ENCODE results near the gene CUL9. TPM values are rescaled to one million over a fixed set of nuclear protein-coding genes. Genes with fewer than 3 reads are reported as not detected.

CUL9 gene
- total RNA-seq, 1 donor from 2014 or later: 51.6 TPM

- DNase-seq: no peak
- peaks cover 11% of the 10 kb centered on the region for H3K36me3 Mint-ChIP-seq (ENCODE audit: unreplicated experiment)
- H3K27ac Mint-ChIP-seq (ENCODE audit: unreplicated experiment): no peak overlapping the region
- TF ChIP-seq, protein P1, sequence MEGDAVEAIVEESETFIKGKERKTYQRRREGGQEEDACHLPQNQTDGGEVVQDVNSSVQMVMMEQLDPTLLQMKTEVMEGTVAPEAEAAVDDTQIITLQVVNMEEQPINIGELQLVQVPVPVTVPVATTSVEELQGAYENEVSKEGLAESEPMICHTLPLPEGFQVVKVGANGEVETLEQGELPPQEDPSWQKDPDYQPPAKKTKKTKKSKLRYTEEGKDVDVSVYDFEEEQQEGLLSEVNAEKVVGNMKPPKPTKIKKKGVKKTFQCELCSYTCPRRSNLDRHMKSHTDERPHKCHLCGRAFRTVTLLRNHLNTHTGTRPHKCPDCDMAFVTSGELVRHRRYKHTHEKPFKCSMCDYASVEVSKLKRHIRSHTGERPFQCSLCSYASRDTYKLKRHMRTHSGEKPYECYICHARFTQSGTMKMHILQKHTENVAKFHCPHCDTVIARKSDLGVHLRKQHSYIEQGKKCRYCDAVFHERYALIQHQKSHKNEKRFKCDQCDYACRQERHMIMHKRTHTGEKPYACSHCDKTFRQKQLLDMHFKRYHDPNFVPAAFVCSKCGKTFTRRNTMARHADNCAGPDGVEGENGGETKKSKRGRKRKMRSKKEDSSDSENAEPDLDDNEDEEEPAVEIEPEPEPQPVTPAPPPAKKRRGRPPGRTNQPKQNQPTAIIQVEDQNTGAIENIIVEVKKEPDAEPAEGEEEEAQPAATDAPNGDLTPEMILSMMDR (IDR thresholded peaks at IDR 0.05; ENCODE audit: partially characterized antibody, unreplicated experiment): no peak
- H3K9me3 Mint-ChIP-seq (ENCODE audit: unreplicated experiment): peaks cover 2% of the 10 kb centered on the region
- H3K27me3 Mint-ChIP-seq (ENCODE audit: unreplicated experiment): peaks cover 12% of the 10 kb centered on the region
- peaks cover 13% of the 10 kb centered on the region for H3K4me1 Mint-ChIP-seq (ENCODE audit: low read depth, unreplicated experiment)
- H3K4me3 Mint-ChIP-seq (ENCODE audit: unreplicated experiment): peak overlapping the region; percentile 96
These were observed 1.4 kb downstream of the CUL9 start for GRCh38 chr6:43183441-43183840.

DNA sequence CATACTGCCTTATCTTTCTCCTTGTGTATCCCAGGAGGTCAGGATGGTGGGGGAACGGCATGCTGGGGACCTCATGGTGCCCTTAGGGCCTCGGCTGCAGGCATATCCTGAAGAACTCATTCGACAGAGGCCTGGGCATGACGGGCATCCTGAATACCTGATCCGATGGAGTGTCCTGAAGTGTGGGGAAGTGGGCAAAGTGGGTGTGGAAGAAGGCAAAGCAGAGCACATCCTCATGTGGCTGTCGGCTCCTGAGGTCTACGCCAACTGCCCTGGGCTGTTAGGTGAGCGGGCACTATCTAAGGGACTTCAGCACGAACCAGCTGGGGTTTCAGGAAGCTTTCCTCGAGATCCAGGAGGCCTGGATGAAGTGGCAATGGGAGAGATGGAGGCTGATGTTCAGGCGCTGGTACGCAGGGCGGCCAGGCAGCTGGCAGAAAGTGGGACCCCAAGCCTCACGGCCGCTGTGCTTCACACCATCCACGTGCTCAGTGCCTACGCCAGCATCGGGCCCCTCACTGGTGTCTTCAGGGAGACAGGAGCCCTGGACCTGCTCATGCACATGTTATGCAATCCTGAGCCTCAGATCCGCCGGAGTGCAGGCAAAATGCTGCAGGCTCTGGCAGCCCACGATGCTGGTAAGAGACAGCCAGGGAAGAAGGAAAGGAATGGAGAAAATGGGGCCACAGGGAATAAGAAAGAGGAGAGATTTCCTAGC lies 2.4 kb downstream of the CUL9 start:
- Mint-ChIP-seq H3K4me3 (ENCODE audit: unreplicated experiment) (no peak overlapping the region), H3K27ac (ENCODE audit: unreplicated experiment) (peak overlapping the region; percentile 11), H3K36me3 (ENCODE audit: unreplicated experiment) (peaks cover 11% of the 10 kb centered on the region), H3K9me3 (ENCODE audit: unreplicated experiment) (peaks cover 2% of the 10 kb centered on the region), H3K4me1 (ENCODE audit: low read depth, unreplicated experiment) (peaks cover 13% of the 10 kb centered on the region), H3K27me3 (ENCODE audit: unreplicated experiment) (peaks cover 12% of the 10 kb centered on the region)
- no peak for DNase-seq
- TF ChIP-seq, protein P1 (IDR thresholded peaks at IDR 0.05; ENCODE audit: partially characterized antibody, unreplicated experiment): no peak

DNA sequence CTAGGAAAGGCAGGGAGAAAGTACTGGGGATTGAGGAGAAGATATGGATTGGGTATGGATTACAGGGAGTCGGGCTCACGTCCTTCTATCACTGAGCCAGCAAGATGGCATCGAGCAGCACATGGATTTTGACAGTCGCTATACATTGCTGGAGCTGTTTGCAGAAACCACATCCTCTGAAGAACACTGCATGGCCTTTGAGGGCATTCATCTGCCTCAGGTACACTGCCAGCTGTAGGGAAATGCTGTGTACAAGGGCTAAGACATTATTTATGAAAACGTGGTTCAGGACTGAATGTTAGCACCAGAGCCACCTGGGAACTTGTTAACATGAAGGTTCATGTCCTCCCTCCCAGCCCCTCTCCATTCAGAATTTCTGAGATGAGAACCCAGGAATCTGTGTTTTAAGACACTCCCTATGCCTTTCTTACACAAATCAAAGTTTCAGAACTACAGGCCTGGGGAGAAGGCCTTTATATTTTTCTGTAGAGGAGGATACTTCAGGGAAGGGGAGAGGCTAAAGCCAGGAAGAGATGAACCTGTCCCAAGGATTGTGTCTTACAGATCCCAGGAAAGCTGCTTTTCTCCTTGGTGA lies 3.5 kb downstream of the CUL9 start:
- Mint-ChIP-seq H3K36me3 (ENCODE audit: unreplicated experiment) (peaks cover 11% of the 10 kb centered on the region), H3K27me3 (ENCODE audit: unreplicated experiment) (peaks cover 12% of the 10 kb centered on the region), H3K4me3 (ENCODE audit: unreplicated experiment) (no peak overlapping the region), H3K4me1 (ENCODE audit: low read depth, unreplicated experiment) (peaks cover 13% of the 10 kb centered on the region), H3K9me3 (ENCODE audit: unreplicated experiment) (peaks cover 2% of the 10 kb centered on the region), H3K27ac (ENCODE audit: unreplicated experiment) (no peak overlapping the region)
- TF ChIP-seq, protein P1 (IDR thresholded peaks at IDR 0.05; ENCODE audit: partially characterized antibody, unreplicated experiment): no peak
- no peak for DNase-seq

DNA sequence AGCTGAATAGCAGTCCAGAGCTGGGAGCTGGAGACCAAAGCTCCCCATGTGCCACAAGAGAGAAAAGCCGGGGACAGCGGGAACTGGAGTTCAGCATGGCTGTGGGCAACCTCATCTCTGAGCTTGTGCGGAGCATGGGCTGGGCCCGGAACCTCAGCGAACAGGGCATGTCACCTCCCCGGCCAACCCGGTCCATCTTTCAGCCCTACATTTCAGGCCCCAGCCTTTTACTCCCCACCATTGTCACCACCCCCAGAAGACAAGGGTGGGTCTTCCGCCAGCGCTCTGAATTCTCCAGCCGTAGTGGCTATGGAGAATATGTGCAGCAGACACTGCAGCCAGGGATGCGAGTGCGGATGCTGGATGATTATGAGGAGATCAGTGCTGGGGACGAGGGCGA lies 4.0 kb downstream of the CUL9 start:
- Mint-ChIP-seq H3K9me3 (ENCODE audit: unreplicated experiment) (peaks cover 2% of the 10 kb centered on the region), H3K27ac (ENCODE audit: unreplicated experiment) (no peak overlapping the region), H3K4me3 (ENCODE audit: unreplicated experiment) (no peak overlapping the region), H3K36me3 (ENCODE audit: unreplicated experiment) (peaks cover 11% of the 10 kb centered on the region), H3K27me3 (ENCODE audit: unreplicated experiment) (peaks cover 11% of the 10 kb centered on the region), H3K4me1 (ENCODE audit: low read depth, unreplicated experiment) (peaks cover 13% of the 10 kb centered on the region)
- no peak for DNase-seq
- TF ChIP-seq, protein P1 (IDR thresholded peaks at IDR 0.05; ENCODE audit: partially characterized antibody, unreplicated experiment): no peak

GRCh38 chr6:43186706-43187105 lies 4.7 kb downstream of the CUL9 start:
- Mint-ChIP-seq H3K36me3 (ENCODE audit: unreplicated experiment) (peaks cover 11% of the 10 kb centered on the region), H3K27ac (ENCODE audit: unreplicated experiment) (no peak overlapping the region), H3K4me1 (ENCODE audit: low read depth, unreplicated experiment) (peaks cover 9% of the 10 kb centered on the region), H3K4me3 (ENCODE audit: unreplicated experiment) (no peak overlapping the region), H3K27me3 (ENCODE audit: unreplicated experiment) (peaks cover 10% of the 10 kb centered on the region), H3K9me3 (ENCODE audit: unreplicated experiment) (peaks cover 2% of the 10 kb centered on the region)
- TF ChIP-seq, protein P1 (IDR thresholded peaks at IDR 0.05; ENCODE audit: partially characterized antibody, unreplicated experiment): no peak
- DNase-seq: no peak
